ENCODE data around the gene PTGR3. TPM values are rescaled to one million over a fixed set of nuclear protein-coding genes. Genes with fewer than 3 reads are reported as not detected.

The PTGR3 gene
- total RNA-seq, 4 donors from 2014 or later: 16.9 to 24.3 (median 21.1) TPM

DNA sequence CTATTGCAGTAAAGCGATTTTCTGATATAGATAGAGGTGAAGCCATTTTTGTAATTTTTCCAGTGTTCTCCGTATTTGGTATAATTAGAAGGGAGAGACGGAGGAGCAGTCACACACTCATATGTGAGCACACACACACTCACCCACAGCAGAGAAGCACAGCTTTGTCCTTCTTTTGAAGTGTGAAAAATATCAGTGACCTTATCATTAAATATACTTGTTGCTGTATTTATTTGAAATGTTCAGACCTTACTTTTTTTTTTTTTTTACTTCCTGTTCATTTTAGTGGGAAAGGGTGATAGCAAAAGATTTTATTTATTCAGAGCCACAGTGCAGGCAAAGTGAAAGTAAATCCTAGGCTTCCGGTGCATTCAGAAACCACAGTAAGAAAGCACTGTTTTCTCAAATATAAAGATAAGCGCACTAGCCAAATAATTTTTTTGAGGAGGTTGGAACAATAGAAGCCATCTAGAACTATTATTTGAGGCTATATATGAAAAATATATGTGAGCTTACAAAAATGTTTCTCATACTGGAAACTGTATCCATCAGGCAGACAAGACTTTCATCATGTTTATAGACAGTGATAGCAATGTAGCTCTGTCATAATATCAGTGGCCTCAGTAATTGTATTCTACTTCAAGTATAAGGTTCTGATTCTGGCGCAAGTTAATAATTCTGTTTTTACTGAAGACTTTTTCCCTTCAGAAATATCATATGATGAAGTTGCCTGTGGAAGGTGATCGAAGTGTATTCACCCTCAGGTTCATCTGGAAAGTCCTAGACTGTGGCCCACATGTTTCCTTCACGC, 38.9 kb upstream of the PTGR3 start:
- no peak for DNase-seq (ENCODE audit: low spot score)
- TF ChIP-seq CTCF (IDR thresholded peaks at IDR 0.05): no peak
- ATAC-seq (ENCODE audit: low FRiP score): peak; percentile 56

DNA sequence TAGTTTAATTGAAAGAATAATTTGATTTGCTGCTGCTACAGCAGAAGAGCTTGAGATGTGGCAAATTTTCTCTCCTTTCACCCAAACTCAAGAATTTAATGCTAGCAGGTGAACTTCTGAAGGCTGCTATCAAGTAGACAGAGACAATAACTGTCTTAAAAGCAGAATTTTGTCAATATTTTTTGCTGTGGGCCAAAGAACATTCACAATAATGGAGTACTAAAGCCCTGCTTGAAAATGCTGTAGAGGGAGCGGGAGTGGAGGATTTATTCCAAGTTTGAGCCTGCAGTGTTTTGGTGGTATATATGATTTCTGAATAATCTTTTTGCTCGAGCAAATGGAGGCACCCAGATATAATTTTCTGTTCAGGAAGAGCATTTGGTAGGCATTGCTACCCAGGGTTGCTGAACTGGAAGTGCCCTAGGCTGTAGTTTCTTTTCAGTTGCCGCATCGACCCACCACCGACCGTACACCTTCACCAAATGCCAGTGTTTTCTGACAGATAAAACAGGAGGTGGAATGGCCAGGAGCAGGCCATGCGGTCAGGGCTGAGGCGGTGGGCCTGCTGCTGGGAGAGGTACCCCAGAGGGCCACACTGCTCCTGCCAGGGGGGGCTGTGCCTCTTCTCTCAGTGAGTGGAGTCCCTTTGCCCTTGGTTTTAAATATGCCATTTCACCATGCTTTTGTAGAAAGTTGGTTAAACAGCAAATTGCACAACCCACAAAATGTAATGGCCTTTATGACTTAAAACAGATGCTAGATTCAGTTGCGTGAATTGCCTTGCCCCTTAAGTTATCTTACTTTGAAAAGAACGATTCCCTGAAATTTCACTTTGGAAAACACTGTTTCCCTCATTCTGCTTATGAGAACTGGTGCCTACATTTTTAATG, 38.0 kb upstream of the PTGR3 start:
- ATAC-seq (ENCODE audit: low FRiP score): no peak
- DNase-seq (ENCODE audit: low spot score): no peak
- TF ChIP-seq CTCF (IDR thresholded peaks at IDR 0.05): no peak

DNA sequence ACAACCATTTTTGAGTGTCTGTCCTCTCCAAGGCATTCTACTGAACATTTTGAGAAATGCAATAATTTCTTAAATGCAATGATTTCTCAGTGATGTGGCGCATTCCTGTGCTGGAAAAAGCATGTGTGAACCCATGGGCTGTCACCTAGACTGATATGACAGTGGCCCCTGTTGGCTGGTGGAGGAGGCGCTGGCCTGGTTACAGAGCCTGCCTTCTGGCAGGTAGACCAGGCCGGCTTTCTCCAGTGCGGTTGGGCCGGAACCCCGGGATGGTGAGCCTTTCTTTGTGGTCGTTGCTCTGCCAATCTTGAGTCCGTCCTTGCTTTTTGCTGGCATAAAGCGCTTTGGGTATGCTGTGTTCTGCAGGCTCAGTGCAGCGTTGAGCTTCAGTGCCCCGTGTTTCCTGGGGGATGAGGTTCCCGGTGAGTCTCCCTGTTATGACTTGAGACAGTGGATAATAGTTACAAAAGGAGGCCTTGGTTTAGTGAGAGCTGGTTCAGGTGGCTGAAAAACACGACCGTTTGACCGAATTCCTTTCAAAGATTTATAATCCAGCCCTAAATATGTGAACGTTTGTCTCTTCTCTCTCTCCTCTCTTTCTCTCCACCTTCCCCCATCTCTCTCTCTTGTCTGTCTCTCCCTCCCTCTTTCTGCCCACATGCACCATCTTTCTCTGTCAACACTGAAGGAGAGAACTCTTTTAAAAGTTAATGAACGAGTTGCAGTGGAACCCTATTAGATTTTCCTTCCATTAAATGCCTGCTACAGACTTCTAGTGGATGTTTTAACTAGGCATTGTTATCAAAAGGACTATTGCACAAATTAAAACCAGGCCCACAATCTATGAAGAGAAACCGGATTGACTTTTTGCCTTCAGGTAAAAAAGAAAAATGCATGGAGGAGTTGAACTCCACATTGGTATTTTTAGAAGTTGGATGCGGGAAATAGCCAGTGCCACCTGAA, 35.7 kb upstream of the PTGR3 start:
- no peak for TF ChIP-seq CTCF (IDR thresholded peaks at IDR 0.05)
- no peak for DNase-seq (ENCODE audit: low spot score)
- ATAC-seq (ENCODE audit: low FRiP score): no peak

GRCh38 chr18:75241705-75242104, 32.8 kb upstream of the PTGR3 start:
- TF ChIP-seq CTCF (IDR thresholded peaks at IDR 0.05): no peak
- no peak for ATAC-seq (ENCODE audit: low FRiP score)

DNA sequence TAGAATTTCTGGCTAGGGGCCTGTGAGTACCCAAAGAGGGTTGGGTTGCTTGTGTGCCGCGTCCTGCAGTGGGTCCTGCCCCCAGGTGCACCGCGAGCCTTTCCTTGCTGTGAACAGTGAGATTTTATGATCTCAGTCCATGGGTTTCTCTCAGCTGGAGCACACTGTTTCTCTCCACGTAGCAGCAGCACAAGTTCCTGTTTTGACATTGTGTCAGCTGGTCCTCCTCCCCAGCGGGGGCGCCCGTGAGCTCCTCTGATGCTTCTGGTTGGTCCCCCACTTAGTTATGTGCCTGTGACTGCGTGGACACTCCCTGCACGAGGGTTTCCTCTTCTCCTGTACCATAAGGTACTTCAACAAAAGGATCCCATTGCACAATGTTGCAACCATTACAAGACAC, 31.5 kb upstream of the PTGR3 start:
- TF ChIP-seq CTCF (IDR thresholded peaks at IDR 0.05): no peak
- no peak for ATAC-seq (ENCODE audit: low FRiP score)
- no peak for DNase-seq (ENCODE audit: low spot score)

More at GRCh38 chr18:75241705-75242104, 32.8 kb upstream of the PTGR3 start:
- no peak for DNase-seq (ENCODE audit: low spot score)

GRCh38 chr18:75238786-75239185, 29.8 kb upstream of the PTGR3 start:
- ATAC-seq (ENCODE audit: low FRiP score): no peak

More at GRCh38 chr18:75238786-75239185, 29.8 kb upstream of the PTGR3 start:
- DNase-seq (ENCODE audit: low spot score): no peak
- no peak for TF ChIP-seq CTCF (IDR thresholded peaks at IDR 0.05)
